GM12875 (cell line): Measurements from ENCODE around the gene TBC1D20.

ENCODE experiments used
- H3K4me3 ChIP-seq: one replicate; pipeline ENCODE4 v1.5.1; 2011; ENCODE audit warnings: low read depth, low read length, control low read depth
- TF ChIP-seq, protein P1 (sequence below): IDR thresholded peaks from 2 replicates; pipeline ENCODE4 v1.5.1; 2011; ENCODE audit warnings: low read depth, mild to moderate bottlenecking, control low read depth, inconsistent platforms, low read length, moderate library complexity, borderline replicate concordance; ENCODE audit not compliant: insufficient read depth

Gene TBC1D20

DNA sequence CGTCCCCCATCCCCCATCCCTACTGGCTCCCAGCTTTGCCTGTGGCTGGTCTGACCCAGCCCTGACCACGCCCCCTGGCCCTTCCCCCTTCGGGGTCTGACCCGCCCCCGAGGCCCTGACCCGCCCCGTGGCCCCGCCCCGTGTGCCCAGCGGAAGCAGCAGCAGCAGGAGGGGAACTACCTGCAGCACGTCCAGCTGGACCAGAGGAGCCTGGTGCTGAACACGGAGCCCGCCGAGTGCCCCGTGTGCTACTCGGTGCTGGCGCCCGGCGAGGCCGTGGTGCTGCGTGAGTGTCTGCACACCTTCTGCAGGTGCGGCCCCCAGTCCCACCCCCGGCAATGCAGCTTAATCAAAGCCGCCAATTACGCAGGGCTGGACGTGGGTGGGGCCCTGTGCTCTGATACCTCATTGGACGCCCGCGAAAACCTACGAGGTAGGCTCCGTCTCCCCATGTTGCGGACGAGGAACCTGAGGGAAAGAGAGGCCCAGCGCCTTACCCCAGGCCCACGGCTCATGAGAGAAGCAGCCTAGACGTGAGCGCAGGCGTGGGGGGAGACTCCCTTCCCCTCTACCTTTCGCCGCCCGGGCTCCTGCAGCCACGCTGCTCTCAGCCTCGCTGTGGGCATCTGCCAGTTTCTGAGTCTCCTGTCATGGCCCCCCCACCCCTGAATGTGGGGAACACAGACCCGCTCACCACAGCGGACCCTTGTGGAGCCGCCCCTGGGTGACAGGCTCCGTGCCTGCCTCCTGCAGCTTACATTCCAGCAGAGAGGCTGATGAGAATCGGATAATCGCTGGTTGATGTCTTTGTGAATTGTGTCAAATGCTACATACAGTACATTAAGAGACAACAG is 41.4 kb downstream of the TBC1D20 start:
- H3K4me3 ChIP-seq: no peak overlapping the region
- TF ChIP-seq, protein P1, sequence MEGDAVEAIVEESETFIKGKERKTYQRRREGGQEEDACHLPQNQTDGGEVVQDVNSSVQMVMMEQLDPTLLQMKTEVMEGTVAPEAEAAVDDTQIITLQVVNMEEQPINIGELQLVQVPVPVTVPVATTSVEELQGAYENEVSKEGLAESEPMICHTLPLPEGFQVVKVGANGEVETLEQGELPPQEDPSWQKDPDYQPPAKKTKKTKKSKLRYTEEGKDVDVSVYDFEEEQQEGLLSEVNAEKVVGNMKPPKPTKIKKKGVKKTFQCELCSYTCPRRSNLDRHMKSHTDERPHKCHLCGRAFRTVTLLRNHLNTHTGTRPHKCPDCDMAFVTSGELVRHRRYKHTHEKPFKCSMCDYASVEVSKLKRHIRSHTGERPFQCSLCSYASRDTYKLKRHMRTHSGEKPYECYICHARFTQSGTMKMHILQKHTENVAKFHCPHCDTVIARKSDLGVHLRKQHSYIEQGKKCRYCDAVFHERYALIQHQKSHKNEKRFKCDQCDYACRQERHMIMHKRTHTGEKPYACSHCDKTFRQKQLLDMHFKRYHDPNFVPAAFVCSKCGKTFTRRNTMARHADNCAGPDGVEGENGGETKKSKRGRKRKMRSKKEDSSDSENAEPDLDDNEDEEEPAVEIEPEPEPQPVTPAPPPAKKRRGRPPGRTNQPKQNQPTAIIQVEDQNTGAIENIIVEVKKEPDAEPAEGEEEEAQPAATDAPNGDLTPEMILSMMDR: no peak

DNA sequence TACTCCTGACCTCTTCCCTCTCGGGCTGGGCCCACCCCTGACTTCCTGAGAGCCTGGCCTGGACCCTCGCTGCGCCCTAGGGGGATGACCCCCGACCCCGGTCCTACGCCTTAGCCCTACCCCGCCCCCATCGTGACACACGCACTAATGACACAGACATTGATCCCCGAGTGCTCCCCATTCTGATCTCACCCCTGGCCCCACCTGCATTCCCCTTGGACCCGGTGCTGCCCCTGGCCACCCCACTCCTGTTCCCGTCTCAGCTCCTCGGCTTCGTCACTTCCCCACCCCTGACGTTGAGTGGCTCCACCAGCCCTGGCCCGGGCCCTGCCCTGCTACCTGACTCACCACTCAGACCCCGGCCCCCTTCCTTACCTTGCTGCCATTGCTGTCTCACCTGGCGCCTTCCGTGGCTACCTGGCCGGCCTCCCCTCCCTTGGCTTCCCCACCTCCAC is 42.1 kb downstream of the TBC1D20 start:
- no peak overlapping the region for H3K4me3 ChIP-seq
- TF ChIP-seq, protein P1: no peak

DNA sequence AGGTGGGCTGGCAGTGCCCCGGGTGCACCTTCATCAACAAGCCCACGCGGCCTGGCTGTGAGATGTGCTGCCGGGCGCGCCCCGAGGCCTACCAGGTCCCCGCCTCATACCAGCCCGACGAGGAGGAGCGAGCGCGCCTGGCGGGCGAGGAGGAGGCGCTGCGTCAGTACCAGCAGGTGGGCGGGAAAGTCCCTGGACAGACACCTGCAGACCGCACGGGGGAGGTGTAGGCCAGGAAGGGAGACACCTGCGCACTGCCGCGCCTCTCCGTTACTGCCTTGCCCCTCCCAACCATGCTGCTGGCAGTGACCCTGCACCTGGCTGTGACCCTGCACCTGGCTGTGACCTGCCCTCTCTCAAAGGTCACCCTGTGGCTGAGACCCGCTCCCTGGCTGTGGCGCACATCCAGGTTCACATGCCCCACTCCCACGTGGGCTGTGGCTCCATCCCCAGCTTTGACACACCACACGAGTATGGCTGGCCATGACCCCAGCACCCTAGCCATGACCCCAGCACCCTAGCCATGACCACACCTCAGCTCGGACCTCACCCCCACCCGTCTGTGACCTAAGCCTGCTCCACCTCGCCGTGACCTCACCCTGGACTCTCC is 42.7 kb downstream of the TBC1D20 start:
- H3K4me3 ChIP-seq: no peak overlapping the region

DNA sequence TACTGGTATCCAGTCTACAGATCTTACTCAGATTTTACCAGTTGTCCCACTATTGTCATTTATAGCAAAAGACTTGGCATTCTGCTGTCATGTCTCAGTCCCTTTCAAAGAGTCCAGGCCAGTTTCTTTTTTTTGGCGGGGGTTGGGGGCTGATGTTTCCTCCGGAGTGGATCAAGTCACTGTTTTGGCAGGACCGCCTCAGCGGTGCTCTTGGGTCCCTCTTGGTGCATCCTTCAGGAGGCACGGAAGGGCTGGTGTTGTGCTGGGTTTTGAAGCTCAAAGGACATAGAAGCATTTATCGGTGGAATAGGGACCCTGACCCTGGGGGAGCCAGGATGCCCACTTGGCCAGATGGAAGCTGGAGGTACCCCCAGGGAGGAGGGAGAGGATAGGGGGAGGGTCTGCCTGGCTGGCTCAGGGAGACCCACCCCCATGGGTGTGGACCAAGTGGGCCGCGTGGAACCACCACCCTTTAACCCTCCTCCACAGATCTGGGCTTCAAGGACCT is 43.4 kb downstream of the TBC1D20 start:
- TF ChIP-seq, protein P1: no peak
- no peak overlapping the region for H3K4me3 ChIP-seq

More for the DNA sequence above, 42.7 kb downstream of the TBC1D20 start:
- TF ChIP-seq, protein P1: no peak

DNA sequence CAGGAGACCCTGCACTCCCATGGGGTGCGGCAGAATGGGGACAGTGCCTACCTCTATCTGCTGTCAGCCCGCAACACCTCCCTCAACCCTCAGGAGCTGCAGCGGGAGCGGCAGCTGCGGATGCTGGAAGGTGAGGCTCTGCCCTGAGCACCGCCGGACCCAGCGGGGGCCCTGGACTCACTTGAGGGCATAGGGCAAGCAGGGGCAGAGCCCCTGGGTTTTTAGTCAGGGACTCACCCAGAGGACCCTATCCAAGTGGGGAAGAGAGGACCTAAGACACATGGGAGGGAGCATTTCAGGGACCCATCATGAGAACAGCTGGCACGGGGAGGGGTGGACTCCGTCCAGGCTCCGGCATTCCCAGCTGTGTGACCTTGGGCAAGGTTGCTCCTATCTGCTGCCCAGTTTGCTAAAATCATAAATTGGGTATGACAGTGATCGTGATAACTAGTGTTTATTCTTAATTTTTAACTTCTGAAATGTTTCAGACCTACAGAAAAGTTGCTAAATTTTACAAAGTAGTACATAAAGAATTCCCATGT is 44.5 kb downstream of the TBC1D20 start:
- TF ChIP-seq, protein P1: no peak

DNA sequence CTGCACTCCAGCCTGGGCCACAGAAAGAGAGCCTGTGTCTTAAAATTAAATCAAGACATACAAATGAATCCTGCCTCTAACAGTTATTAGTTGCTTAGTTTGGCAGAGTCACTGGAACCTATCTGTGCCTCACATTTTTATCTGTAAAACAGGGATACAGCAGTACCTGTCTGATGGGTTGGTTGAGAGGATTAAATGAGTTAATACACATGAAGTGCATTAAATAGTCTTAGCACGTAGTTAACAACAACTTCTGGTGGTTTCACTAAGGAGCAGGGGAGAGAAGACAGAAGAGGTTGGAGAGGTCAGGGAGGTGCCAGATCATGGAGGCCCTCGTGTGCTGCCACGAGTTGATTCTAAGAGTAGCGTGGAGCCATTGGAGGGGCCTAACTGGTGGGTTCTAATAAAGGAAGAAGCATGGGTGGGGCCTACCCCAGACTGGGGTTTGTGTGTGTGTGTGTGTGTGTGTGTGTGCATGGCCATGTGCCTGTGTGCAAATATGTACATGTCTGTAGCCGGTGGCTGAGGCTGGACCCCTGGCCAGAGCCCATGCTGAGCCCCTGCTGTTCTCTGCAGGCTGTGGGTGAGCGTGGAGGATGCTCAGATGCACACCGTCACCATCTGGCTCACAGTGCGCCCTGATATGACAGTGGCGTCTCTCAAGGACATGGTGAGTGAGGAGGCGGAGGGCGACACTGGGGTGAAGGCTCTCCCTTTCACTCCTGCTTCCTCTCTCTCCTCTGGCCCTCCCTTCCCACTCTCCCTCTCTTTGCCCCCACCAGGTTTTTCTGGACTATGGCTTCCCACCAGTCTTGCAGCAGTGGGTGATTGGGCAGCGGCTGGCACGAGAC is 45.2 kb downstream of the TBC1D20 start:
- TF ChIP-seq, protein P1: no peak

More for the DNA sequence above, 44.5 kb downstream of the TBC1D20 start:
- no peak overlapping the region for H3K4me3 ChIP-seq

More for the DNA sequence above, 45.2 kb downstream of the TBC1D20 start:
- H3K4me3 ChIP-seq: no peak overlapping the region
